Heart left ventricle (tissue), 13 donors: ENCODE measurements around the gene SPOCK1.

Source experiments
- POLR2A ChIP-seq, 2 donors: fragments of 450-650 bp; IDR thresholded peaks; one replicate each; pipeline ENCODE4 v1.6.1; 2017; ENCODE audit warnings: antibody characterized with exemption in 2 of 2, mild to moderate bottlenecking in 2 of 2, moderate library complexity in 2 of 2
- TF ChIP-seq, protein P1 (sequence below), 12 donors: fragments of 200-600 bp; sonication (generic) in 4 of 12; IDR thresholded peaks; one replicate each; pipeline versions ENCODE4 v1.5.0 to v1.8.0; 2018 to 2022; ENCODE audit warnings: antibody characterized with exemption in 12 of 12, mild to moderate bottlenecking in 5 of 12
- donor health status: ischemic (EF 13 %, LVEDD 7.1; RV severe dilation, severe dysfunction).
- donor health status: DM: no; HTN: yes; CAD: no.
- donor health status: DM: no; HTN: no; CAD: no.
- donor health status: ischemic (EF 25% LVEDD 6.9; RV normal size, moderate dysfunction).
- donor health status: ischemic (EF 25% LVEDD 5.7; RV mildly dilated, moderate dysfunction).
- donor health status: ischemic (EF 35%, LVEDD 5.7; RV mildly dilated, moderate dysfunction).
- donor health status: nonischemic (EF 11% LVEDD 7.7; RV severe dilation, severe dysfunction).
- donor health status: DM: yes; HTN: yes; CAD: no.
- donor health status: PGD.
- donor health status: ischemic (EF 29% LVEDD 5.4; RV normal size, mild dysfunction).
- donor health status: nonischemic (EF 23%, LVEDD 6.1; RV moderate dilation, normal function).

DNA sequence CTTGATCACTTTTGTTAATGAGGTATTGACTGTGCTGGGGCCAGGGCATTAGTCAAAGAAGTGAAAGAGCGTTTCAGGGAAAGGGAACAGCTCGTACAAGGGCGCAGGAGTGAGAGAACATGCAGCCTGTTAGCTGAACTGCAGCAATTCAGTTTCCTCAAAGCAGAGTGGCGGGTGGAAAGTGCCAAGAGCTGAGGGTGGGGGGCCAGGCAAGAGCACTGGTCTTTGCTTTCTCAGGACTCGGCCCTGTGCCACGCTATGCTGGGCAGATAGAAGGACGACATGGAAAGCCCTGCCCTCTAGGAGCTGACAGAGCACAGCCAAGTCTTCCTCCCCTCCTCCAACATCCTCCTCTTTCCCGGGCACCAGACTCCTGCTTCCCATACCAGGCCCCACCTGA, 304.8 kb downstream of the SPOCK1 start:
- no peak for TF ChIP-seq POLR2A (IDR thresholded peaks at IDR 0.05)
- TF ChIP-seq, protein P1, sequence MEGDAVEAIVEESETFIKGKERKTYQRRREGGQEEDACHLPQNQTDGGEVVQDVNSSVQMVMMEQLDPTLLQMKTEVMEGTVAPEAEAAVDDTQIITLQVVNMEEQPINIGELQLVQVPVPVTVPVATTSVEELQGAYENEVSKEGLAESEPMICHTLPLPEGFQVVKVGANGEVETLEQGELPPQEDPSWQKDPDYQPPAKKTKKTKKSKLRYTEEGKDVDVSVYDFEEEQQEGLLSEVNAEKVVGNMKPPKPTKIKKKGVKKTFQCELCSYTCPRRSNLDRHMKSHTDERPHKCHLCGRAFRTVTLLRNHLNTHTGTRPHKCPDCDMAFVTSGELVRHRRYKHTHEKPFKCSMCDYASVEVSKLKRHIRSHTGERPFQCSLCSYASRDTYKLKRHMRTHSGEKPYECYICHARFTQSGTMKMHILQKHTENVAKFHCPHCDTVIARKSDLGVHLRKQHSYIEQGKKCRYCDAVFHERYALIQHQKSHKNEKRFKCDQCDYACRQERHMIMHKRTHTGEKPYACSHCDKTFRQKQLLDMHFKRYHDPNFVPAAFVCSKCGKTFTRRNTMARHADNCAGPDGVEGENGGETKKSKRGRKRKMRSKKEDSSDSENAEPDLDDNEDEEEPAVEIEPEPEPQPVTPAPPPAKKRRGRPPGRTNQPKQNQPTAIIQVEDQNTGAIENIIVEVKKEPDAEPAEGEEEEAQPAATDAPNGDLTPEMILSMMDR (IDR thresholded peaks at IDR 0.05) = no peak
